ENCODE results near the gene NHS. TPM values are rescaled to one million over a fixed set of nuclear protein-coding genes. Genes with fewer than 3 reads are reported as not detected.

Gene NHS
- total RNA-seq, 1 experiment from 2014 or later: 6.2 TPM

GRCh38 chrX:17370191-17370590 is 4.8 kb upstream of the NHS start:
- TF ChIP-seq CTCF (IDR thresholded peaks at IDR 0.05; ENCODE audit: unreplicated experiment): no peak
- H3K9me3 Mint-ChIP-seq (ENCODE audit: unreplicated experiment): no peaks in the 10 kb centered on the region
- no peak for DNase-seq (ENCODE audit: unreplicated experiment)
- ChIA-PET CTCF (interaction anchor here (1.4 kb wide), 1 partner anchor 128 kb away, joined by 8 read pairs; no protein-coding TSS in a partner anchor), POLR2A (no interaction called here)
- BruUV-seq (replicated peaks): no TSS peak
- intact Hi-C loops (cut with micrococcal nuclease): loop anchor here (10.0 kb wide), 1 partner anchor 105 kb away; no protein-coding TSS in a partner anchor
- no peaks in the 10 kb centered on the region for H3K36me3 Mint-ChIP-seq (ENCODE audit: insufficient read depth, unreplicated experiment)
- H3K4me3 Mint-ChIP-seq (ENCODE audit: unreplicated experiment): no peak overlapping the region
- H3K27ac Mint-ChIP-seq (ENCODE audit: low read depth, unreplicated experiment): no peak overlapping the region
- no peaks in the 10 kb centered on the region for H3K27me3 Mint-ChIP-seq (ENCODE audit: insufficient read depth, unreplicated experiment)
- H3K4me1 Mint-ChIP-seq (ENCODE audit: insufficient read depth, unreplicated experiment): no peaks in the 10 kb centered on the region

GRCh38 chrX:17372052-17372451 is 2.9 kb upstream of the NHS start:
- Mint-ChIP-seq H3K4me1 (ENCODE audit: insufficient read depth, unreplicated experiment) (no peaks in the 10 kb centered on the region), H3K27ac (ENCODE audit: low read depth, unreplicated experiment) (no peak overlapping the region), H3K27me3 (ENCODE audit: insufficient read depth, unreplicated experiment) (no peaks in the 10 kb centered on the region), H3K36me3 (ENCODE audit: insufficient read depth, unreplicated experiment) (no peaks in the 10 kb centered on the region), H3K9me3 (ENCODE audit: unreplicated experiment) (no peaks in the 10 kb centered on the region), H3K4me3 (ENCODE audit: unreplicated experiment) (no peak overlapping the region)
- DNase-seq (ENCODE audit: unreplicated experiment): no peak
- intact Hi-C loops (cut with micrococcal nuclease): loop anchor here (10.0 kb wide), 1 partner anchor 103 kb away; no protein-coding TSS in a partner anchor
- BruUV-seq (replicated peaks): no TSS peak
- no peak for TF ChIP-seq CTCF (IDR thresholded peaks at IDR 0.05; ENCODE audit: unreplicated experiment)
- POLR2A ChIA-PET: no interaction called here
- CTCF ChIA-PET: interaction anchor here (0.8 to 1.6 kb wide), 3 partner anchors 8 to 306 kb away, joined by 3 read pairs; no protein-coding TSS in a partner anchor

GRCh38 chrX:17373337-17373736 is 1.7 kb upstream of the NHS start:
- POLR2A ChIA-PET: interaction anchor here (1.4 kb wide), 1 partner anchor 33 kb away, joined by 4 read pairs; no protein-coding TSS in a partner anchor
- no peak for TF ChIP-seq CTCF (IDR thresholded peaks at IDR 0.05; ENCODE audit: unreplicated experiment)
- Mint-ChIP-seq H3K4me1 (ENCODE audit: insufficient read depth, unreplicated experiment) (no peaks in the 10 kb centered on the region), H3K36me3 (ENCODE audit: insufficient read depth, unreplicated experiment) (no peaks in the 10 kb centered on the region), H3K27ac (ENCODE audit: low read depth, unreplicated experiment) (no peak overlapping the region), H3K27me3 (ENCODE audit: insufficient read depth, unreplicated experiment) (no peaks in the 10 kb centered on the region), H3K9me3 (ENCODE audit: unreplicated experiment) (no peaks in the 10 kb centered on the region), H3K4me3 (ENCODE audit: unreplicated experiment) (no peak overlapping the region)
- no TSS peak for BruUV-seq (replicated peaks)
- CTCF ChIA-PET: interaction anchor here (0.5 to 1.6 kb wide), 5 partner anchors 12 to 304 kb away, joined by 3 to 6 read pairs (median 3); no protein-coding TSS in a partner anchor
- no peak for DNase-seq (ENCODE audit: unreplicated experiment)
- intact Hi-C loops (cut with micrococcal nuclease): loop anchor here (10.0 kb wide), 1 partner anchor 101 kb away; no protein-coding TSS in a partner anchor

GRCh38 chrX:17375367-17375636 is 302 bp downstream of the NHS start:
- Mint-ChIP-seq H3K4me1 (ENCODE audit: insufficient read depth, unreplicated experiment) (no peaks in the 10 kb centered on the region), H3K36me3 (ENCODE audit: insufficient read depth, unreplicated experiment) (no peaks in the 10 kb centered on the region), H3K4me3 (ENCODE audit: unreplicated experiment) (peak overlapping the region; percentile 74), H3K27ac (ENCODE audit: low read depth, unreplicated experiment) (no peak overlapping the region), H3K9me3 (ENCODE audit: unreplicated experiment) (no peaks in the 10 kb centered on the region), H3K27me3 (ENCODE audit: insufficient read depth, unreplicated experiment) (no peaks in the 10 kb centered on the region)
- BruUV-seq (replicated peaks): no TSS peak
- CTCF ChIA-PET: interaction anchor here (1.0 to 1.5 kb wide), 2 partner anchors 216 to 1969 kb away, joined by 3 to 4 read pairs; no protein-coding TSS in a partner anchor
- DNase-seq (ENCODE audit: unreplicated experiment): peak; percentile 18
- POLR2A ChIA-PET: interaction anchor here (0.9 kb wide), 1 partner anchor 38 kb away, joined by 3 read pairs; no protein-coding TSS in a partner anchor
- TF ChIP-seq CTCF (IDR thresholded peaks at IDR 0.05; ENCODE audit: unreplicated experiment): no peak
- intact Hi-C loops (cut with micrococcal nuclease): loop anchor here (1.0 to 10.0 kb wide), 4 partner anchors 37 to 315 kb away; no protein-coding TSS in a partner anchor
